ENCODE measurements around the gene AP2B1.
"Not testable (repeated sequence)": the region's sequence is repeated elsewhere in the genome, so short reads cannot be mapped to it uniquely, and the experiment has no call there.

DNA sequence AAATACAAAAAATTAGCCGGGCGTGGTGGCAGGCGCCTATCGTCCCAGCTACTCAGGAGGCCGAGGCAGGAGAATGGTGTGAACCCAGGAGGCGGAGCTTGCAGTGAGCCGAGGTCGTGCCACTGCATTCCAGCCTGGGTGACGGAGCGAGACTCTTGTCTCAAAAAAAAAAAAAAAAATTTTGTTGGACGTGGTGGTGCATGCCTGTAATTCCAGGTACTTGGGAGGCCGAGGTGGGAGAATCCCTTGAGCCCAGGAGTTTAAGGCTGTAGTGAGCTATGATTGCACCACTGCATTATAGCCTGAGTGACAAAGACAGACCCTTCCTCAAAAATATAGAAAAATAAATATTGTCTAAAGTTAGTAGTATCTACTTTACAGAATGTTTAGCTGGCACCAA is 23.6 kb downstream of the AP2B1 start:
- not testable (repeated sequence) for TF ChIP-seq TAF1, SPI1 (IDR thresholded peaks at IDR 0.05; ENCODE audit: low read depth, low read length)

Measured in GM12891 (cell line).